ENCODE results near the gene CMIP. TPM values are rescaled to one million over a fixed set of nuclear protein-coding genes. Genes with fewer than 3 reads are reported as not detected.

Gene CMIP
- total RNA-seq, 1 donor from 2014 or later = 19.1 TPM

GRCh38 chr16:81485824-81486539 lies 41.4 kb downstream of the CMIP start:
- H3K4me3 ChIP-seq (ENCODE audit: low read depth, low read length) = no peak overlapping the region
- no peak for DNase-seq (ENCODE audit: low read depth)
- TF ChIP-seq CTCF (conservative IDR thresholded peaks at IDR 0.05; ENCODE audit: low read depth, low read length) = no peak

GRCh38 chr16:81486540-81487061 lies 42.0 kb downstream of the CMIP start:
- TF ChIP-seq CTCF (conservative IDR thresholded peaks at IDR 0.05; ENCODE audit: low read depth, low read length) = no peak
- DNase-seq (ENCODE audit: low read depth) = no peak
- no peak overlapping the region for H3K4me3 ChIP-seq (ENCODE audit: low read depth, low read length)

GRCh38 chr16:81487301-81487720 lies 42.7 kb downstream of the CMIP start:
- no peak for TF ChIP-seq CTCF (conservative IDR thresholded peaks at IDR 0.05; ENCODE audit: low read depth, low read length)
- no peak for DNase-seq (ENCODE audit: low read depth)
- no peak overlapping the region for H3K4me3 ChIP-seq (ENCODE audit: low read depth, low read length)

- TF ChIP-seq CTCF (conservative IDR thresholded peaks at IDR 0.05; ENCODE audit: low read depth, low read length) = no peak
- no peak for DNase-seq (ENCODE audit: low read depth)
- no peak overlapping the region for H3K4me3 ChIP-seq (ENCODE audit: low read depth, low read length)
Observed at GRCh38 chr16:81488687-81489411, 44.2 kb downstream of the CMIP start.

GRCh38 chr16:81489547-81490267 lies 45.1 kb downstream of the CMIP start:
- no peak for TF ChIP-seq CTCF (conservative IDR thresholded peaks at IDR 0.05; ENCODE audit: low read depth, low read length)
- H3K4me3 ChIP-seq (ENCODE audit: low read depth, low read length) = no peak overlapping the region
- DNase-seq (ENCODE audit: low read depth) = no peak

- TF ChIP-seq CTCF (conservative IDR thresholded peaks at IDR 0.05; ENCODE audit: low read depth, low read length) = no peak
- no peak overlapping the region for H3K4me3 ChIP-seq (ENCODE audit: low read depth, low read length)
- DNase-seq (ENCODE audit: low read depth) = no peak
Observed at GRCh38 chr16:81491541-81492188, 47.1 kb downstream of the CMIP start.
